Stomach (tissue), 4 donors: ENCODE data around the gene JPH3.

Source experiments
- POLR2AphosphoS5 ChIP-seq, 3 donors: sonication (generic); formaldehyde crosslinking; IDR thresholded peaks; one replicate each; pipeline ENCODE4 v1.6.1; 2016; ENCODE audit warnings: antibody characterized with exemption in 3 of 3
- TF ChIP-seq, protein P1 (sequence below), 7 experiments: fragments of 450-650 bp in 4 of 7; fragments of 200-600 bp in 3 of 7; sonication (generic) in 3 of 7; IDR thresholded peaks; one replicate each; pipeline ENCODE4 v1.5.1; 2016 to 2019; ENCODE audit warnings: antibody characterized with exemption in 7 of 7, control low read depth in 2 of 7, mild to moderate bottlenecking in 1 of 7

DNA sequence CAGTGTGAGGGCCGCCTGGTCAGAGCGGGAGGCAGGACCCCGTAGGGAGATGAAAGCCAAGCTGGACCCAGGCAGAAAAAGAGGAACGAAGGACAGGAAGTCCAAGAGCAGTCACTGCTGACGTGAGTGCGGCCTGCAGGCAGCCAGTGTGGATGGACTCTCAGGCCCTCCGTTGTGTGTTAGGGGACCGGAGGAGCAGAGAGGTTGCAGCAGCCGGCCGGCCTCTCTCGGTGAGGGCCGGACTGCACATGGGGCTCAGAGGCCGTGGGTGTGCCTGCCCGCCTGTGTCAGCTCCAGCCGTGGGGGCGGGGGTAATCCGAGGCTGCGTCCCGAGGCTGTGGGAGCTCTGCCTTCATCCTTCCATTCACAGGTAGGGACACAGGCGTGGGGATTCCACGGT, 67.4 kb downstream of the JPH3 start:
- TF ChIP-seq, protein P1, sequence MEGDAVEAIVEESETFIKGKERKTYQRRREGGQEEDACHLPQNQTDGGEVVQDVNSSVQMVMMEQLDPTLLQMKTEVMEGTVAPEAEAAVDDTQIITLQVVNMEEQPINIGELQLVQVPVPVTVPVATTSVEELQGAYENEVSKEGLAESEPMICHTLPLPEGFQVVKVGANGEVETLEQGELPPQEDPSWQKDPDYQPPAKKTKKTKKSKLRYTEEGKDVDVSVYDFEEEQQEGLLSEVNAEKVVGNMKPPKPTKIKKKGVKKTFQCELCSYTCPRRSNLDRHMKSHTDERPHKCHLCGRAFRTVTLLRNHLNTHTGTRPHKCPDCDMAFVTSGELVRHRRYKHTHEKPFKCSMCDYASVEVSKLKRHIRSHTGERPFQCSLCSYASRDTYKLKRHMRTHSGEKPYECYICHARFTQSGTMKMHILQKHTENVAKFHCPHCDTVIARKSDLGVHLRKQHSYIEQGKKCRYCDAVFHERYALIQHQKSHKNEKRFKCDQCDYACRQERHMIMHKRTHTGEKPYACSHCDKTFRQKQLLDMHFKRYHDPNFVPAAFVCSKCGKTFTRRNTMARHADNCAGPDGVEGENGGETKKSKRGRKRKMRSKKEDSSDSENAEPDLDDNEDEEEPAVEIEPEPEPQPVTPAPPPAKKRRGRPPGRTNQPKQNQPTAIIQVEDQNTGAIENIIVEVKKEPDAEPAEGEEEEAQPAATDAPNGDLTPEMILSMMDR (IDR thresholded peaks at IDR 0.05), result no peak
- no peak for TF ChIP-seq POLR2AphosphoS5 (IDR thresholded peaks at IDR 0.05)
